SIG-M5 (cell line): ENCODE measurements around the gene RHBG.

Experiments
- DNase-seq: peaks from one replicate; lab custom pipeline; 2025; lab: John Stamatoyannopoulos, UW

RHBG gene

GRCh38 chr1:156407344-156407743 lies 38.3 kb downstream of the RHBG start:
- DNase-seq: no peak

GRCh38 chr1:156407760-156408159 lies 38.7 kb downstream of the RHBG start:
- DNase-seq: no peak

GRCh38 chr1:156409439-156409838 lies 40.4 kb downstream of the RHBG start:
- no peak for DNase-seq

- DNase-seq: no peak
Measured at GRCh38 chr1:156410238-156410637, 41.2 kb downstream of the RHBG start.

- DNase-seq: no peak
Measured at GRCh38 chr1:156410740-156411139, 41.7 kb downstream of the RHBG start.

- DNase-seq: no peak
Measured at GRCh38 chr1:156412653-156413321, 43.8 kb downstream of the RHBG start.

GRCh38 chr1:156413391-156414246 lies 44.6 kb downstream of the RHBG start:
- no peak for DNase-seq

- DNase-seq: no peak
Measured at GRCh38 chr1:156414461-156415064, 45.6 kb downstream of the RHBG start.

GRCh38 chr1:156416993-156417392 lies 48.0 kb downstream of the RHBG start:
- no peak for DNase-seq

GRCh38 chr1:156417401-156418020 lies 48.5 kb downstream of the RHBG start:
- no peak for DNase-seq

GRCh38 chr1:156418416-156419070 lies 49.5 kb downstream of the RHBG start:
- DNase-seq: no peak

GRCh38 chr1:156419854-156420204 lies 50.8 kb downstream of the RHBG start:
- DNase-seq: no peak

- DNase-seq: no peak
Measured at GRCh38 chr1:156420205-156421061, 51.4 kb downstream of the RHBG start.

- no peak for DNase-seq
Measured at GRCh38 chr1:156421062-156421938, 52.3 kb downstream of the RHBG start.

GRCh38 chr1:156421939-156422601 lies 53.1 kb downstream of the RHBG start:
- no peak for DNase-seq

GRCh38 chr1:156422602-156423091 lies 53.6 kb downstream of the RHBG start:
- no peak for DNase-seq

- DNase-seq: no peak
Measured at GRCh38 chr1:156423422-156424352, 54.7 kb downstream of the RHBG start.

GRCh38 chr1:156424806-156425432 lies 55.9 kb downstream of the RHBG start:
- no peak for DNase-seq
